Measurements from ENCODE around the gene GOLIM4. TPM values are rescaled to one million over a fixed set of nuclear protein-coding genes. Genes with fewer than 3 reads are reported as not detected.
A peak's percentile ranks its signal among the peaks of the same experiment; 100 is the strongest.

Gene GOLIM4
- total RNA-seq, 1 donor from 2014 or later: 36.6 TPM

GRCh38 chr3:168090306-168091085 lies 5.2 kb downstream of the GOLIM4 start:
- H3K27ac Mint-ChIP-seq: no peak overlapping the region
- H3K36me3 Mint-ChIP-seq: peaks cover 3% of the 10 kb centered on the region

GRCh38 chr3:168089179-168089771 lies 6.4 kb downstream of the GOLIM4 start:
- DNase-seq (ENCODE audit: extremely low spot score, unreplicated experiment): no peak
- TF ChIP-seq CTCF (conservative IDR thresholded peaks at IDR 0.05): no peak
- H3K36me3 Mint-ChIP-seq: peaks cover 12% of the 10 kb centered on the region
- H3K9me3 Mint-ChIP-seq: peaks cover 7% of the 10 kb centered on the region
- peak overlapping the region; percentile 44 for H3K4me3 Mint-ChIP-seq
- H3K27me3 Mint-ChIP-seq: no peaks in the 10 kb centered on the region
- peak overlapping the region; percentile 7 for H3K27ac Mint-ChIP-seq
- peaks cover 59% of the 10 kb centered on the region for H3K4me1 Mint-ChIP-seq (ENCODE audit: unreplicated experiment)

More at GRCh38 chr3:168090306-168091085, 5.2 kb downstream of the GOLIM4 start:
- no peak for TF ChIP-seq CTCF (conservative IDR thresholded peaks at IDR 0.05)
- H3K4me3 Mint-ChIP-seq: peak overlapping the region; percentile 2
- no peaks in the 10 kb centered on the region for H3K9me3 Mint-ChIP-seq
- H3K4me1 Mint-ChIP-seq (ENCODE audit: unreplicated experiment): peaks cover 48% of the 10 kb centered on the region
- no peak for DNase-seq (ENCODE audit: extremely low spot score, unreplicated experiment)
- no peaks in the 10 kb centered on the region for H3K27me3 Mint-ChIP-seq

- peaks cover 2% of the 10 kb centered on the region for H3K27me3 Mint-ChIP-seq
- H3K9me3 Mint-ChIP-seq: peaks cover 7% of the 10 kb centered on the region
- H3K4me1 Mint-ChIP-seq (ENCODE audit: unreplicated experiment): peaks cover 52% of the 10 kb centered on the region
- no peak overlapping the region for H3K4me3 Mint-ChIP-seq
- no peak overlapping the region for H3K27ac Mint-ChIP-seq
- peaks cover 17% of the 10 kb centered on the region for H3K36me3 Mint-ChIP-seq
- DNase-seq (ENCODE audit: extremely low spot score, unreplicated experiment): no peak
- peak; percentile 63 for TF ChIP-seq CTCF (conservative IDR thresholded peaks at IDR 0.05)
Observed at GRCh38 chr3:168088106-168088720, 7.5 kb downstream of the GOLIM4 start.

GRCh38 chr3:168087539-168087938 lies 8.2 kb downstream of the GOLIM4 start:
- H3K4me1 Mint-ChIP-seq (ENCODE audit: unreplicated experiment): peaks cover 49% of the 10 kb centered on the region
- H3K27ac Mint-ChIP-seq: no peak overlapping the region
- no peak for TF ChIP-seq CTCF (conservative IDR thresholded peaks at IDR 0.05)
- peaks cover 7% of the 10 kb centered on the region for H3K9me3 Mint-ChIP-seq
- no peak for DNase-seq (ENCODE audit: extremely low spot score, unreplicated experiment)
- peaks cover 19% of the 10 kb centered on the region for H3K36me3 Mint-ChIP-seq
- peaks cover 2% of the 10 kb centered on the region for H3K27me3 Mint-ChIP-seq
- H3K4me3 Mint-ChIP-seq: peak overlapping the region; percentile 2

GRCh38 chr3:168086541-168087260 lies 9.0 kb downstream of the GOLIM4 start:
- H3K36me3 Mint-ChIP-seq: peaks cover 22% of the 10 kb centered on the region
- H3K4me1 Mint-ChIP-seq (ENCODE audit: unreplicated experiment): peaks cover 50% of the 10 kb centered on the region
- H3K9me3 Mint-ChIP-seq: peaks cover 7% of the 10 kb centered on the region
- peak overlapping the region; percentile 32 for H3K4me3 Mint-ChIP-seq
- DNase-seq (ENCODE audit: extremely low spot score, unreplicated experiment): no peak
- H3K27me3 Mint-ChIP-seq: peaks cover 2% of the 10 kb centered on the region
- H3K27ac Mint-ChIP-seq: no peak overlapping the region
- TF ChIP-seq CTCF (conservative IDR thresholded peaks at IDR 0.05): no peak

Measured in type B pancreatic cell (in vitro differentiated cells).